HepG2 (cell line): ENCODE data around the gene GKN1. TPM values are rescaled to one million over a fixed set of nuclear protein-coding genes. Genes with fewer than 3 reads are reported as not detected.

ENCODE experiments used
- CBX5 ChIP-seq: sonication (generic); formaldehyde crosslinking; IDR thresholded peaks from 2 replicates; pipeline ENCODE4 v1.4.0; 2020; ENCODE audit warnings: missing genetic modification reagents, borderline replicate concordance
- CENPT ChIP-seq: sonication (generic); formaldehyde crosslinking; IDR thresholded peaks from 2 replicates; pipeline ENCODE4 v1.8.0; 2022; ENCODE audit warnings: low read depth, mild to moderate bottlenecking, moderate library complexity, missing genetic modification reagents
- ETV6 ChIP-seq: sonication (generic); formaldehyde crosslinking; conservative IDR thresholded peaks from 2 replicates; pipeline ENCODE4 v1.4.0; 2020; ENCODE audit warnings: missing genetic modification reagents
- FOXA3 ChIP-seq: IDR thresholded peaks from 2 replicates; pipeline ENCODE4 v1.6.1; 2016; ENCODE audit warnings: missing genetic modification reagents, missing compliant biosample characterization
- HMG20B ChIP-seq: conservative IDR thresholded peaks from 2 replicates; pipeline ENCODE4 v1.6.1; 2016; ENCODE audit warnings: missing genetic modification reagents, missing compliant biosample characterization
- HMGXB3 ChIP-seq: sonication (generic); formaldehyde crosslinking; IDR thresholded peaks from 2 replicates; pipeline ENCODE4 v1.4.0; 2020; ENCODE audit warnings: missing genetic modification reagents, borderline replicate concordance
- HOMEZ ChIP-seq: IDR thresholded peaks from 2 replicates; pipeline ENCODE4 v1.6.1; 2016; ENCODE audit warnings: low read depth
- HOXA9 ChIP-seq: sonication (generic); formaldehyde crosslinking; IDR thresholded peaks from 2 replicates; pipeline ENCODE4 v1.8.1; 2022; ENCODE audit warnings: missing genetic modification reagents, mild to moderate bottlenecking, moderate library complexity, borderline replicate concordance
- KLF6 ChIP-seq: IDR thresholded peaks from 2 replicates; pipeline ENCODE4 v1.8.0; 2016; ENCODE audit warnings: missing biosample characterization, missing genetic modification reagents
- REPIN1 ChIP-seq: sonication (generic); formaldehyde crosslinking; IDR thresholded peaks from 2 replicates; pipeline ENCODE4 v1.8.0; 2022; ENCODE audit warnings: missing genetic modification reagents, low read depth, mild to moderate bottlenecking, borderline replicate concordance
- RFXANK ChIP-seq: IDR thresholded peaks from 2 replicates; pipeline ENCODE4 v1.6.1; 2016
- SMAD9 ChIP-seq: sonication (generic); formaldehyde crosslinking; IDR thresholded peaks from 2 replicates; pipeline ENCODE4 v1.5.1; 2020; ENCODE audit warnings: mild to moderate bottlenecking, missing genetic modification reagents
- SMYD3 ChIP-seq: sonication (generic); formaldehyde crosslinking; IDR thresholded peaks from 2 replicates; pipeline ENCODE4 v1.8.1; 2023; ENCODE audit warnings: mild to moderate bottlenecking, missing genetic modification reagents
- YEATS2 ChIP-seq: sonication (generic); formaldehyde crosslinking; IDR thresholded peaks from 2 replicates; pipeline ENCODE4 v1.4.0; 2020; ENCODE audit warnings: missing genetic modification reagents, borderline replicate concordance
- ZBTB14 ChIP-seq: sonication (generic); formaldehyde crosslinking; IDR thresholded peaks from 2 replicates; pipeline ENCODE4 v1.4.0; 2020; ENCODE audit warnings: missing genetic modification reagents
- ZKSCAN8 ChIP-seq: IDR thresholded peaks from 2 replicates; pipeline ENCODE4 v1.6.1; 2016; ENCODE audit warnings: borderline replicate concordance, missing genetic modification reagents, missing compliant biosample characterization
- ZNF101 ChIP-seq: sonication (generic); formaldehyde crosslinking; IDR thresholded peaks from 2 replicates; pipeline ENCODE4 v1.4.0; 2020; ENCODE audit warnings: mild to moderate bottlenecking, low read depth, missing genetic modification reagents, borderline replicate concordance
- ZNF160 ChIP-seq: sonication (generic); formaldehyde crosslinking; IDR thresholded peaks from 2 replicates; pipeline ENCODE4 v1.8.0; 2022; ENCODE audit warnings: mild to moderate bottlenecking, inconsistent platforms, missing genetic modification reagents
- ZNF468 ChIP-seq: sonication (generic); formaldehyde crosslinking; IDR thresholded peaks from 2 replicates; pipeline ENCODE4 v1.8.0; 2022; ENCODE audit warnings: mild to moderate bottlenecking, moderate library complexity, missing genetic modification reagents
- ZNF614 ChIP-seq: IDR thresholded peaks from 2 replicates; pipeline ENCODE4 v1.6.1; 2018; ENCODE audit warnings: missing biosample characterization, missing genetic modification reagents, inconsistent platforms, borderline replicate concordance
- ZNF773 ChIP-seq: sonication (generic); formaldehyde crosslinking; IDR thresholded peaks from 2 replicates; pipeline ENCODE4 v1.4.0; 2020; ENCODE audit warnings: missing genetic modification reagents, borderline replicate concordance
- ZNF781 ChIP-seq: sonication (generic); formaldehyde crosslinking; IDR thresholded peaks from 2 replicates; pipeline ENCODE4 v1.5.1; 2020; ENCODE audit warnings: borderline replicate concordance, mild to moderate bottlenecking, missing genetic modification reagents; ENCODE audit errors: not compliant biosample characterization
- ZNF883 ChIP-seq: sonication (generic); formaldehyde crosslinking; IDR thresholded peaks from 2 replicates; pipeline ENCODE4 v1.5.1; 2020; ENCODE audit warnings: mild to moderate bottlenecking, missing genetic modification reagents; ENCODE audit errors: not compliant biosample characterization
- polyA plus RNA-seq, 8 experiments: library from polyadenylated mRNA; depleted of rRNA in 3 of 8; stranded (reverse) in 7 of 8; unstranded in 1 of 8; fragments of >200 nt; fragmentation: Illumina TruSeq in 4 of 8; extraction: Trizol in 4 of 8; gene quantifications; 2 replicates each; pipeline versions ENCODE4 v1.2.1 to v1.2.3, GENCODE V29; 2011 to 2016; ENCODE audit warnings: low read depth in 4 of 8, missing spikeins in 1 of 8, mixed read lengths in 1 of 8; ENCODE audit not compliant: insufficient read depth in 1 of 8
- total RNA-seq, 5 experiments: library from RNA; depleted of rRNA; stranded (reverse); fragments of >200 nt; fragmentation: Illumina TruSeq; extraction: Trizol; gene quantifications; 2 replicates each; pipeline ENCODE4 v1.2.3, GENCODE V29; 2016; ENCODE audit warnings: low read depth in 1 of 5

GKN1 gene
- total and polyA plus RNA-seq, 2 of the 13 experiments (the other 11 are each of a cell fraction or from before 2014, with no cell fraction given): not detected

GRCh38 chr2:69026026-69026425, 51.6 kb downstream of the GKN1 start (continued):
- 0 out of 2 replicates have a peak, but pooled peaks have one; percentile 42 for TF ChIP-seq HOMEZ (CRISPR knock-in tag)
- no peak; the same call in 1 of the 2 replicates for TF ChIP-seq SMYD3 (CRISPR knock-in tag)
- peak; percentile 25; the same call in 1 of the 2 replicates for TF ChIP-seq ZKSCAN8 (CRISPR knock-in tag)
- 0 out of 2 replicates have a peak, but pooled peaks have one; percentile 20 for TF ChIP-seq FOXA3 (CRISPR knock-in tag)
- TF ChIP-seq SMAD9 (CRISPR knock-in tag): no peak
- no peak for TF ChIP-seq ZNF883 (CRISPR knock-in tag)
- 0 out of 2 replicates have a peak, but pooled peaks have one; percentile 54 for TF ChIP-seq HMGXB3 (CRISPR knock-in tag)
- no peak for TF ChIP-seq KLF6 (CRISPR knock-in tag)
- TF ChIP-seq ZNF468 (CRISPR knock-in tag): no peak
- TF ChIP-seq ZNF773 (CRISPR knock-in tag): no peak
- TF ChIP-seq CBX5: no peak
- TF ChIP-seq HOXA9 (CRISPR knock-in tag): no peak
- TF ChIP-seq YEATS2 (CRISPR knock-in tag): peak; percentile 50; the same call in 1 of the 2 replicates
- TF ChIP-seq HMG20B (CRISPR knock-in tag): no peak
- 0 out of 2 replicates have a peak, but pooled peaks have one; percentile 46 for TF ChIP-seq ZNF614 (CRISPR knock-in tag)
- no peak for TF ChIP-seq ETV6
- TF ChIP-seq ZNF101 (CRISPR knock-in tag): no peak
- TF ChIP-seq ZNF160: no peak
- TF ChIP-seq CENPT (CRISPR knock-in tag): no peak
- no peak for TF ChIP-seq ZBTB14 (CRISPR knock-in tag)
- TF ChIP-seq ZNF781 (CRISPR knock-in tag): no peak
- TF ChIP-seq RFXANK (CRISPR knock-in tag): 0 out of 2 replicates have a peak, but pooled peaks have one; percentile 44
- TF ChIP-seq REPIN1 (CRISPR knock-in tag): 0 out of 2 replicates have a peak, but pooled peaks have one; percentile 19
